ENCODE results near the gene ENTPD2. TPM values are rescaled to one million over a fixed set of nuclear protein-coding genes. Genes with fewer than 3 reads are reported as not detected.

ENTPD2 gene
- total RNA-seq = 4.8 to 6.3 TPM (median 5.2 TPM) in 3 replicates

DNA sequence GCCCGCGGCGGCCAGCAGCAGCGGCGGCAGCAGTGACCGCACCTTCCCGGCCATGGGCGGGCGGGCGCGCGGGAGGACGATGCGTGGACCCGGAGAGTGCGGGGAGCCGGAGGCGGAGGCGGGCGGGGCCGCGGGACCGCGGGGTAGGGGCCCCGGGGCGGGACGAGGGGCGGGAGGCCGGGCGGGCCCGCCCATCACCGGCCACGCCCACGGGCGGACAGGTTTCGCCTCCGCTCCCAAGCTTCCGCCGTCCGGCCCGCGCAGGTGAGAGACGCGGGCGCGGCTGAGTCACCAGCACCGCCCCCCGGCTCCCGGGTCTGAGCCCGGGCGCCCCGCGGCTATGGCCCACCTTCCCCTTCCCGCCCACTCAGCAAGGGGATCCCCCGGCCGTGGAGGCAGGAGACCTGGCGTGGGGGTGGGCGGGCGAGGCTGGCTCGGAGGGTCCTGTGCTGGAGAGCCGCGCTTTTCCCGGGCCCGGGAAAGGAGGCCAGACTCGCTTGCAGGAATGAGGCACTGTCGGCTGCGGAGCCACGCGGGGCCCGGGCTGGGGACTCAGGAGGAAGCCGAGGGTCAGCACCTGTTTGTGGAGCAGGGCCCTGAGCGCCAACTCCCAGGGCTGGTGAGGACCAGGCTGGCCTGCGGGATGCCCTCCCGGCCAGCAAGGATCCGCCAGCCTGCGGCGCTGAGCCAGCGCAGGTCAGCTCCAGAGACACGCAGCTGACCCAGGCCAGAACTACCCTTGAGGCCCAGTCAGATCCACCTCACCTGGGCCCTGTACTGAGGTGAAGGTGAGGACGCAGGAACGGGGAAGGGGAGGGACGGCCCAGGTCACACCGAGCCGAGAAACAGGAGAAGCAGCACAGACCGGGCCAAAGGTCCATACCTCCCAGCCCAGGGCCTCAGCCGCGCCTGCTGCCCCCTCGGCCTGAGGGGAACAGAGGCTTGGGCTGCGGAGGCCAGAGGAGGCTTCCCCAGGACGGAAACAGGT, at the start of gene ENTPD2:
Gene ENTPD2, minus strand, starts transcription at position 118 of the 988 bp plus-strand sequence. Its CDS starts 64 bp downstream, at position 54.
- H3K4me1 Mint-ChIP-seq = peaks cover 8% of the 10 kb centered on the region
- H3K4me3 Mint-ChIP-seq = peak within 1 kb of the TSS; percentile 31
- H3K9me3 Mint-ChIP-seq = no peaks in the 10 kb centered on the region
- TF ChIP-seq CTCF (IDR thresholded peaks at IDR 0.05; ENCODE audit: unreplicated experiment) = no peak
- peaks cover 86% of the 10 kb centered on the region for H3K27me3 Mint-ChIP-seq (ENCODE audit: low read depth)
- no peaks in the 10 kb centered on the region for H3K36me3 Mint-ChIP-seq
- no peak for DNase-seq (ENCODE audit: low spot score in 2 of 2, unreplicated experiment in 2 of 2)
- H3K27ac Mint-ChIP-seq = no peak within 1 kb of the TSS

DNA sequence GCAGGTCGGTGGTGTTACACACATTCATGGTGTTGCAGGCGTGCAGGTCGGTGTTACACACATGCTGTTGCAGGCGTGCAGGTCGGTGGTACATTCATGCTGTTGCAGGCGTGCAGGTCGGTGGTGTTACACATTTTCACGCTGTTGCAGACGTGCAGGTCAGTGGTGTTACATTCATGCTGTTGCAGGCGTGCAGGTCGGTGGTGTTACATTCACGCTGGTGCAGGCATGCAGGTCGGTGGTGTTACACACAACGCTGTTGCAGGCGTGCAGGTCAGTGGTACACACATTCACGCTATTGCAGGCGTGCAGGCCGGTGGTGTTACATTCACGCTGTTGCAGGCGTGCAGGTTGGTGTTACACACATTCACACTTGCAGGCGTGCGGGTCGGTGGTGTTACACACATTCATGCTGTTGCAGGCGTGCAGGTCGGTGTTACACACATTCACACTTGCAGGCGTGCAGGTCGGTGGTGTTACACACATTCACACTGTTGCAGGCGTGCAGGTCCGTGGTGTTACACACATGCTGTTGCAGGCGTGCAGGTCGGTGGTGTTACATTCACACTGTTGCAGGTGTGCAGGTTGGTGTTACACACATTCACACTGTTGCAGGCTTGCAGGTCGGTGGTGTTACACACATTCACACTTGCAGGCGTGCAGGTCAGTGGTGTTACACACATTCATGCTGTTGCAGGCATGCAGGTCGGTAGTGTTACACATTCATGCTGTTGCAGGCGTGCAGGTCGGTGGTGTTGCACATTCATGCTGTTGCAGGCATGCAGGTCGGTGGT, 49.5 kb upstream of the ENTPD2 start:
- peaks cover 15% of the 10 kb centered on the region for H3K36me3 Mint-ChIP-seq
- H3K27me3 Mint-ChIP-seq (ENCODE audit: low read depth) = no peaks in the 10 kb centered on the region
- no peak for TF ChIP-seq CTCF (IDR thresholded peaks at IDR 0.05; ENCODE audit: unreplicated experiment)
- DNase-seq (ENCODE audit: low spot score in 2 of 2, unreplicated experiment in 2 of 2) = no peak
- no peaks in the 10 kb centered on the region for H3K9me3 Mint-ChIP-seq
- H3K4me3 Mint-ChIP-seq = no peak overlapping the region
- H3K27ac Mint-ChIP-seq = no peak overlapping the region
- H3K4me1 Mint-ChIP-seq = no peaks in the 10 kb centered on the region

GRCh38 chr9:137099231-137099630, 45.4 kb upstream of the ENTPD2 start:
- Mint-ChIP-seq H3K27me3 (ENCODE audit: low read depth) (no peaks in the 10 kb centered on the region), H3K36me3 (peaks cover 15% of the 10 kb centered on the region), H3K27ac (no peak overlapping the region), H3K4me3 (no peak overlapping the region), H3K4me1 (no peaks in the 10 kb centered on the region), H3K9me3 (no peaks in the 10 kb centered on the region)
- no peak for TF ChIP-seq CTCF (IDR thresholded peaks at IDR 0.05; ENCODE audit: unreplicated experiment)
- no peak for DNase-seq (ENCODE audit: low spot score in 2 of 2, unreplicated experiment in 2 of 2)

DNA sequence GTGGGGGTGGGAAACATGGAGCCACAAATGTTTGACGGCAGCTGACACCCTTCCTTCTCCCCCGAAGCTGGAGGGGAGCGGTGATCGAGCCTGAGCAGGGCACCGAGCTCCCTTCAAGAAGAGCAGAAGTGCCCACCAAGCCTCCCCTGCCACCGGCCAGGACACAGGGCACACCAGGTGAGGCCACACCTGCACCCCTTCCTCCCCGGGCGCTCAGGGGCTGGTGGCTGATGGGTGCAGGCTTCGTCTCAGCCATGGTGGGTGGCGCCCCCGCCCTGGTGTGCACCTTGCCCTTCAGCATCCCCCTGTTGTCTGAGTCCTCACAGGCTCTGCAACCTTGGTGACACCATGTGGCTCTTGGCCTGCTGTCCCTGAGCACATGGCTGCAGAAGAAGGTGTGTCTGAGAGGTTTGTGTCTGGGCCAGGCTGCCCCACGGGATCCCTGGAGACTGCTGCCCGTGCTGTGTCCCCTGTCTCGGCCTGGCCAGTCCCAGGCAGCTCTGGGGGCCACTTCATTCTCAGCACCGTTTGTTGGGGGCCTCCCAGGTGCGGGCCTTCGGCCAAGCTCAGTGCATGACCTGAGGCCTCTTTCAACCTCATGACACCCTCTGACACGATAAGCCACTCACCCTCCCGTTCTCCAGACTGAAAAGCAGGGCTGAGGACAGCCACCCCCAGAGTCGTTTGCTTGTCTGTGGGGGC, 44.1 kb upstream of the ENTPD2 start:
- DNase-seq (ENCODE audit: low spot score in 2 of 2, unreplicated experiment in 2 of 2) = no peak
- Mint-ChIP-seq H3K27me3 (ENCODE audit: low read depth) (no peaks in the 10 kb centered on the region), H3K9me3 (no peaks in the 10 kb centered on the region), H3K4me3 (no peak overlapping the region), H3K36me3 (peaks cover 17% of the 10 kb centered on the region), H3K27ac (no peak overlapping the region), H3K4me1 (no peaks in the 10 kb centered on the region)
- TF ChIP-seq CTCF (IDR thresholded peaks at IDR 0.05; ENCODE audit: unreplicated experiment) = no peak

GRCh38 chr9:137096785-137097546, 43.1 kb upstream of the ENTPD2 start:
- Mint-ChIP-seq H3K4me3 (no peak overlapping the region), H3K27ac (no peak overlapping the region), H3K4me1 (no peaks in the 10 kb centered on the region), H3K36me3 (peaks cover 23% of the 10 kb centered on the region), H3K27me3 (ENCODE audit: low read depth) (no peaks in the 10 kb centered on the region), H3K9me3 (no peaks in the 10 kb centered on the region)
- DNase-seq (ENCODE audit: low spot score in 2 of 2, unreplicated experiment in 2 of 2) = no peak
- TF ChIP-seq CTCF (IDR thresholded peaks at IDR 0.05; ENCODE audit: unreplicated experiment) = no peak
